ENCODE measurements around the gene HDAC10.

DNA sequence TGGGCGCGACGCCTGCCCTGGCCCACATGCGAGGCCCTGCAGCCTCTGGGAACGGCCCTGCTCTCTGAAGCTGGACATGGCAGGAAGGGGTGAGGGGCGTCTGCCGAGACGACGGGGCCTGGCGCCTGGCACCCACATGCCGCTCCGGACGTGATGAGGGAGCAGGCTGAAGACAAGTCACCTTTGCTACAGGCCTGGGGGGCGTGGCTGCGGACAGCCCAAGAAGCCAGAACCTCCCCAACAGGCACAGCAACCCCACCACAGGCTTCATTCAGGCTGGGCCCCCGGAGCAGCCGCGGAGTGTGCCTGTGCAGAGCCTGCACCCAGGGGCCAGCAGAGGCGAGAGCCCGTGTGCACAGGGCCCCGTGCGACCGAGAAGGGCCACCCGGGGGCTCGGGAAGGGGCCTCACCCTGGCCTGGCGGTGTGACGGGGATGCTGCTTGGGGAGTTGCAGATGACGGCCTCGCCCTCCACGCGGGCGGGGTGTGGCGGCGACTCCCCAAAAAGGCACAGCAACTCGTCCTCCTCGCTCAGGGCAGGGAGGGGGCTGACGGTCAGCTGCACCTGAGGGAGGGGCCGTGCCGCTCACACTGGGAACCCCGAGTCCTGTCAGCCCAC lies 35.7 kb upstream of the HDAC10 start:
- no peak for TF ChIP-seq POLR2A (IDR thresholded peaks at IDR 0.05)
- TF ChIP-seq CTCF (IDR thresholded peaks at IDR 0.05), result no peak

Measured in tibial nerve (tissue), 3 donors.